PFSK-1 (cell line): ENCODE data around the gene MED26.

ENCODE experiments used
- POLR2AphosphoS5 ChIP-seq: IDR thresholded peaks from 2 replicates; pipeline ENCODE4 v1.6.1; 2012; ENCODE audit warnings: low read depth, mild to moderate bottlenecking, control low read depth, low read length, moderate library complexity
- REST ChIP-seq, 2 experiments: IDR thresholded peaks; 2 replicates each; pipeline versions ENCODE4 v1.6.1 to v1.8.0; 2011 to 2012; ENCODE audit warnings: low read depth in 2 of 2, low read length in 2 of 2, control low read depth in 1 of 2, inconsistent platforms in 1 of 2, mild to moderate bottlenecking in 1 of 2, moderate library complexity in 1 of 2; ENCODE audit not compliant: insufficient read depth in 1 of 2
- SIN3A ChIP-seq: IDR thresholded peaks from 2 replicates; pipeline ENCODE4 v1.6.1; 2012; ENCODE audit warnings: mild to moderate bottlenecking, low read length, moderate library complexity, borderline replicate concordance; ENCODE audit not compliant: insufficient read depth
- TAF1 ChIP-seq: IDR thresholded peaks from 2 replicates; pipeline ENCODE4 v1.6.1; 2012; ENCODE audit warnings: low read length, control low read depth, borderline replicate concordance; ENCODE audit not compliant: insufficient read depth

DNA sequence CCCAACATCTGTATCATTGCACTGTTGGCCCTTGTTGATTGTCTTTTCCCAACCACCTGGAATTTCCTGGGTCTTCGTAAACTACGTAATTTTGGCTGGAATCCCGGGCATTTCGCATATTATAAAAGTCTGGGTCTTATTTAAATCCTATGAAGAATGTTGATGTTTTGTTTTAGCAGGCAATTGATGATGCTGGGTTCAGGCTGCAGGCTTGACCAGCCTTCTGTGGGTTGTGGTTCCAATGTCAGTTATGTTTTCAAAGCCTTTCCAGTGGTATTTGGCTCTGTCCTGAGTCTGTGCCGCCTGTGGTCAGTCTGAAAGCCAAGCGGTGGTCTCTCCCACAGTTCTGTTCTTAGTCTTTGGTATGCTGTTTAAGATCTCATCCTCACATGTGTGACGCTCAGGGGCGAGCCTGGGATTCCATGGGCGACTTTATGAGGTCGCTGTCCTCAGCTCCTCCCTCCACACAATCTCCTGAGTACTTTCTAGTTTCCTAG lies 68.2 kb downstream of the MED26 start:
- TF ChIP-seq POLR2AphosphoS5 (no peak), TAF1 (no peak), REST (IDR thresholded peaks at IDR 0.05; ENCODE audit: insufficient read depth in 1 of 2, low read depth in 2 of 2, low read length in 2 of 2) (no peak), SIN3A (no peak)
